ENCODE results near the gene TMEM45A.
A peak's percentile ranks its signal among the peaks of the same experiment; 100 is the strongest.
"Not testable (repeated sequence)": the region's sequence is repeated elsewhere in the genome, so short reads cannot be mapped to it uniquely, and the experiment has no call there.

The TMEM45A gene

DNA sequence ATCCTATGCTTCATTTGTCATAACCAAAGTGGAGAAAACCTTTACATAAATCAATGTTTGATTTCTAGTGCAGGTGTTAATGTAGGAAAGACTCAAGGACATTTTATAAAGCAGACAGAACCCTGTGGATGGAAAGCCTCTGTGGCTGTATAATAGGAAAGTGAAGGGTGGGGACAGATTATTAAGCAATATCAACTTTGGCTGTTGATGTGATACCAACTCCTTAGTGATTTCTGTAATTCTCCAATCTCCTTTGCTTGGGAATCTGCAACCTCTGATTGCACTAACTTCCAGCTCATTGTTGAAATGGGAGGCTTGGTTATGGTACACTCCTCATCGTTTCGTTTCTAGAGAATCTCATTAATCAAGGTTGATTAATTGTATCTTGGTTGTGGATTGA is 87.7 kb downstream of the TMEM45A start:
- no peak for DNase-seq

DNA sequence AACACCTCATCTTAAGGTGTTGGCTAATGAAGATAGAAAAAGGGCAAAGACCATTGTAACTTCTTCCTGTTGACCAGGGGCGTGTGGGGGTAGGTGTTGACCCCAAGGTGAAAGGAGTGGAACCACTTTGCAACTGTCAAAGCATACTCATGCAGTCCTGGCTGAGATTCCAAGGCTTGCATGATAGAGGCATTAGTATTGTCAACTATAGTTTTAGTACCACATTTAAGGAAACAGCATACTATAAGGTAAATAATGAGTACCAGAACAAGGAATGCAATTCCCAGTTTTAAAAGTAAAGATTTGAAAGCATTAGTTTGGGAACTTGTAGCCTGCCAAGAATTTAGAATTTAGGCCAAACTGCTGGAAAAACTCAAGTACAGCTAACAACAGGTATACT is 89.2 kb downstream of the TMEM45A start:
- no peak for DNase-seq

- not testable (repeated sequence) for DNase-seq
Measured at GRCh38 chr3:100582157-100582556, 89.7 kb downstream of the TMEM45A start.

DNA sequence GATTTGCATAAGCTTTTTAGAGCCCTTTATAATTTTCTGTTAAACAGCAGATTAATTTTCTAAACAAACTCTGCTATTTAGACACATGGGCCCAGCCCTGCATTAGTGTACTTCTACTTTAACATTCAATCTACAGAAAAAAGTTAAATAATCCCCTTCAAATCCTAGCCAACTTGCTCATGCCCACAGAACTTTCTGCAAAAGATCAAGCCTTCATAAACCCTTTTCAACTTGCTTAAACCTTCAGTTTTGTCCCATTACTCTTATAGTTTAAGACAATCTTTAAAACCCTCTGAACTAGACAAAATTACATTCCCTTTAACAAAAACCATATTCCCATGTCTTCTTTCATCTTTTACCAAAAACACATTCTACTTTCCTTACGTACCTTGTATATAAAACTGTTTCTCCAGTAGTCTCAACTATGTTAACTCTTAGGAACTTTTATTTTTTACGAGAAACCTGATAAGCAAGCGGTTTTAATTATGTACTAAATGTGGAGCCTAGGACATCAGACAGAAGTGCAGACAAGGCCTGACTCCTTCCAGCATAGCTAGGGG is 91.8 kb downstream of the TMEM45A start:
- DNase-seq, result no peak

DNA sequence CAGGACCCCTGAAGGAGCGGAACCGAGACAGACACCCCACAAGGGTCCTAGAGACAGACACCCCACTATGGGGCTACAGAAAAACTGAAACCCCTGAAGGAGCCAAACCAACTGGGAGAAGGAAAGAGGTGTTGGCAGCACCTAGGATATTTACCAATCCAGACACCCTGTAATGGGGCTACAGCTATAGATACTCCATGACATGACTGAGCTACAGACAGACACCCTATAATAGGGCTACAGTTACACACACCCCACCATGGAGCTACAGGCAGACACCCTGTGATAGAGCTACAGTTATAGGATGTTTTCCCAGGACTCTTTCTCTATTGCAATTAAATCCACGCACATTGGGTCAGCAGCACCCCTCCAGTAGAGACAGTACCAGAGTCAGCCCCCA is 94.4 kb downstream of the TMEM45A start:
- no peak for DNase-seq

DNA sequence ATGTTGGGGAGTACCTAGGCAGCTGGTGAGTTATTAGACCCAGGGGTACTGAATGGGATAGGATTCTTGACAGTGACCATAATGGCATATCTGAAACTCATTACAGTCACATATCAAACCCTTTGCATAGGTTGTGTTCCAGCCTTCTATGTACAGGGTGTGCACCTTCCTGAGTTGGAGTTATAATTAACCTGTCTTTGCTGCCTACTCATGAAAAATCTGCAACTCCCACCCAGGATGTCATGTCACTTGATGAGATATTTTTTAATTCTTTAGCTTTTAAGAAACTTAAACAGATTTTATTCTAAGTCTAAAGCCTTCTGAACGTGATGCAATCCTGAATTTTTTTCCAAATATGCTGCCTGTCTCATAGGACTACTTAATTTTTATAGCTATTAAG is 95.8 kb downstream of the TMEM45A start:
- no peak for DNase-seq

- DNase-seq, result peak; percentile 45
Measured at GRCh38 chr3:100590114-100590839, 97.9 kb downstream of the TMEM45A start.

- no peak for DNase-seq
Measured at GRCh38 chr3:100590840-100591147, 98.4 kb downstream of the TMEM45A start.

- DNase-seq, result no peak
Measured at GRCh38 chr3:100591411-100591810, 99.0 kb downstream of the TMEM45A start.

DNA sequence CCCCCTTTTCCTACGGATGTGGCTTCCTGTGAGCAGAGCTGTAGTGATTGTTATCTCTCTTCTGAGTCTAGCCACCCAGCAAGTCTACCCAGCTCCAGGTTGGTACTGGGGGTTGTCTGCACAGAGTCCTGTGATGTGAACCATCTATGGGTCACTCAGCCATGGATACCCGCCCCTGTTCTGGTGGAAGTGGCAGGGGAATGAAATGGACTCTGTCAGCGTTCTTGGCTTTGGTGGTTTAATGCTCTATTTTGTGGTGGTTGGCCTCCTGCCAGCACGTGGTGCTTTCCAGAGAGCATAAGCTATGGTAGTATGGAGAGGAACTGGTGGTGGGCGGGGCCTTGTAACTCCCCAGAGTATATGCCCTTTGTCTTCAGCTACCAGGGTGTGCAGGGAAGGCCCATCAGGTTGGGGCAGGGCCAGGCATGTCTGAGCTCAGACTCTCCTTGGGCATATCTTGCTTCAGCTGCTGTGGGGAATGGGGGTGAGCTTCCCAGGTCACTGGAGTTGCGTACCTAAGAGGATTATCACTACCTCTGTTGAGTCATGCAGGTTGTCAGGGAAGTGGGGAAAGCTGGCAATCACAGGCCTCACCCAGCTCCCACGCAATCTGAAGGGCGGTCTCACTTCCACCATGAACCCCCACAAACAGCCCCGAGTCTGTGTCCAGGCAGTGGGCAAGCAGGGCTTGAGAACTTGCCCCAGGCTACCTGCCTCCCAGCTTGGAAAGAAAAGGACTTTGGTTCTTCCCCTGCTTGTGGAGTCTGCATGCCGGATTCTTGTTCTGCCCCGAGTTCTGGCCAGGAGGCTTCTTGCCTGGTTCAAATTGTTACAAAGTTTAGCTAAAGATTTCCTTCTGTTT is 108.0 kb downstream of the TMEM45A start:
- DNase-seq, result no peak

DNA sequence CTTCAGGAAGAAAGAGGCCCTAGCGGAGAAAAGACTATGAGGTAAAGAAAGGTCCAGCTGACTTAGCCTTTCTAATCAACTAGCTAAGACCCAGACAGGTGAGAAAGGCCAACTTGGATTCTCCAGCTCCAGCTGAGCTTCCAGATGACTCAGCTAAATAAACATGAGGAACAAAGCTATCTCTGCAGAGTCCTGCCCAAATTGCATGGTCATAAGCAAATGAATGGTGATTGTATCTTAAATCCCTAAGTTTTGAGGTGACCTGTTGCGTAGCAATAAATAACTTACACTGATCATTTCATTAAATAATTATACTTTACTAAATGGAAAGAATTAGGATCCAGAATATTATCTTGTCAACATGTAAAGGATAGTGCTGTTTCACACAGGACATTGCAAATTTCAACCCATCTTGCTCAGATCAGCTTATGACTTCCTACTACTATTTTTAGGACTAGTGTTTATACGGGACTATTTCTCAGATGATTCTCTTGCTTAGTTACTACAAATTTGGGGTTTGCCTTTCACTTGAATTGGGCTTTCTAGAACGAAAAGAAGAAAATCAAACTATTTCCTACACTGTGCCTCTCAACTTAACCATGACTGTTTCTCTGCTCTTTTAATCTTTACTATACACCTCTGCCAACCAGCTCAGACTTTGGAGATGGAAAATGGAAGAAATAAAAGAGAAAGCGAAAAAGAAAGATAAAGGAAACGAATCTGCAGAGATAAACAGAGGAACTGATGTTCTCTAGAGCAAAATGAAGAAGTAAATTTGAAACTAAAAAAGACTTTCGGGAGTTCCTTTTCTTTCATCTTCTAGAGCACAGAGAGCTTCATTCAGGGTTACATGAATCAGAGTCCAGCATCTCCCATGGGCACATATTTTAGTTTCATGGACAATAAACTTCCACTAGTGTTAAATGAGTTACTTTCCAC is 110.4 kb downstream of the TMEM45A start:
- no peak for DNase-seq

GRCh38 chr3:100603469-100603868 is 111.0 kb downstream of the TMEM45A start:
- no peak for DNase-seq

DNA sequence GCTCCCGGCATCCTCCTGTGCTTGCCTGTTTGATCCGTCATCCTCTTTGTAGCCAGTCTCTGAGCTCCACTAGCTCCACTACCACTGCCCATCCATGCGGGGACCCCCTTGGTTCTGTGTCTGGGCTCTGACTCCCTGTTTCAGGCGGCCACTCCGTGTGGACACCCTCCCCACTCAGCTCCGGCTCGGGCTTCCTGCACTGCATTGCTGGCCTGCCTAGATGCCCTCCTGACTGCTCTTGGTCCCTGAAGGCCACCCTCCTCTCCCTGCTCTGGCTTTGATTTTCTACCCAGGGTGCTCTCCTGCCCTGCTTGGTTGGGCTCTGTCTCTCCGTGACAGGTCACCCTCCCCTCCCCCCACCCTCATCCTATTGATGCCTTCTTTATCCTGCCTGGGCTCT is 112.9 kb downstream of the TMEM45A start:
- no peak for DNase-seq

DNA sequence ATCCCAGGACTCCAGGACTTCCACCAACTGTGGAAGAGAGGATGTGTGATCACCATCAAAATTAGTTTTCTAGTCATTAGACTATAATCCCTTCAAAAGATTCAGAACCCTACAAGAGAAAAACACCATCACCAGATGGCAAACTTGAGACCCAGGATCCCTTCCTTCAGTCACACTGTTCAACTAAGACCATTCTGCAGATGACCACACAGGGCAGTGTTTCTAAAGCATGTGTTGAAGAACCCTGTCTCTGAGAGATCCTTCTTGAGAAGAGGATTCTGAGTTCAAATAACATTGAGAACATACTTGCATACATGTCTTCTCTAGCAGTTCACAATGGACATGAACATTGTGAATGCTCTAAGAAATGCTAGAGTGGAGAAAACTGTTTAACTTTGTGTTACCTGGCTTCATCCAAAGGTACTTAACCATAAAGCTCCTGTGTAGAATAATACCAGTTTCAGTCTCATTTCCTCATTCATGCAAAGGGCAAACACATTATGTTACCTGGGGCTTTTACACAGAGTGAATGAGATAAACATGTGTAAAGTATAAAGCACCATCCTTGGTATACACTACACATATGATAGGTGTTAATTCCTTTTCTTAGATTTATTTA is 114.6 kb downstream of the TMEM45A start:
- DNase-seq, result no peak

DNA sequence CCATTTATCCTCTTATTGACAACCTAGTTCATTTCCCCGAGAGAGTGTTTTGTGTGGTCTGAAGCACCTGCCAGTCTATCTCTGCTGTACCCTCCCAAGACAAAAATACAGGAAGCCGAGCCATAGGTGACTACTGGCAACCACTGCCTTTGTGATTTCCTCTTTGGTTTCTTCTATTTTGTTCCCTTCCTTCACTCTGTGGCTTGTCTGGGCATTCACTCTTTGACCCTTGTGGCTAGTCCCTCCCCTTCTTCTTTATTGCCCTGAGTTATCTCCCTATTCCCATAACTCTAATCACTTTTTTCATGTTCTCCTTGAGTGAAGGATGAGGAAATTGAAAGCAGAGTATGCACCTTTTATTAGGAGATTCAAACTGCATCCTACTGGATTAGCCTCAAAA is 116.9 kb downstream of the TMEM45A start, which contains the start of gene ADGRG7:
Gene ADGRG7, plus strand, starts transcription at position 297 of the 400 bp plus-strand sequence. CDS start 256 bp downstream, outside the sequence.
- DNase-seq, result no peak

DNA sequence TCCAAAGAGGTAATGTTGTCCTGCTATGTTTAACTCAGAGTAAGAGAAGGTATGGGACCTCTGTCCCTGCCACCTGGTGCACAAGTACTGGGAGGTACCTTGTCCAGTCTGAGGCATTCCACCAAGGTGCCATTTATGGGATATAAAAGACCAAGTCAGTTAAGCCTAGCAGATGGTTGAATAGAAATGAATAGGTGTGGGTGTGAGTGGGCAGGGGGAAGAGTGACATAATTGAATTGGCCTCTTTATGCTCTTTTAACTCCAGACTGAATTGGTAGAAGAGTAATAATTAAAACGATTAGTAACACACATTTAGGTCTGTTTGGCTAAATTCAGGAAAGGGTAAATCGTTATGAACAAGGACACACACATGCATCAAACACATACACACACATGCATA is 117.5 kb downstream of the TMEM45A start:
- no peak for DNase-seq

DNA sequence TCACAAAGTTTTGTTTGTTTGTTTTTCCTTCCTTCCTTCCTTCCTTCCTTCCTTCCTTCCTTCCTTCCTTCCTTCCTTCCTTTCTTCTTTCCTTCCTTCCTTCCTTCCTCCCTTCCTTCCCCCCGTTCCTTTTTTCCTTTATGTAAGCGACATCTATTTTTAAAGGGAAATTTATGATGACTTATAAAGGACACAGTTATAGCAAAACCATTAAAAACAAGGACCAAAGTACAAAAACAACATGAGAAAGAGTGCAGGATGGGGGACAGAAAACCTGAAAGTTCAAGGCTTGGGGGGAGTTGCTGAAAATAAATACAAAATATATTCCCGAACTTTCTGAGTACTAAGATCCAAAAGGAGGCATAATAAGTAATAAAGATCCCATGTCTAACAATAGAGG is 118.8 kb downstream of the TMEM45A start:
- DNase-seq, result no peak

DNA sequence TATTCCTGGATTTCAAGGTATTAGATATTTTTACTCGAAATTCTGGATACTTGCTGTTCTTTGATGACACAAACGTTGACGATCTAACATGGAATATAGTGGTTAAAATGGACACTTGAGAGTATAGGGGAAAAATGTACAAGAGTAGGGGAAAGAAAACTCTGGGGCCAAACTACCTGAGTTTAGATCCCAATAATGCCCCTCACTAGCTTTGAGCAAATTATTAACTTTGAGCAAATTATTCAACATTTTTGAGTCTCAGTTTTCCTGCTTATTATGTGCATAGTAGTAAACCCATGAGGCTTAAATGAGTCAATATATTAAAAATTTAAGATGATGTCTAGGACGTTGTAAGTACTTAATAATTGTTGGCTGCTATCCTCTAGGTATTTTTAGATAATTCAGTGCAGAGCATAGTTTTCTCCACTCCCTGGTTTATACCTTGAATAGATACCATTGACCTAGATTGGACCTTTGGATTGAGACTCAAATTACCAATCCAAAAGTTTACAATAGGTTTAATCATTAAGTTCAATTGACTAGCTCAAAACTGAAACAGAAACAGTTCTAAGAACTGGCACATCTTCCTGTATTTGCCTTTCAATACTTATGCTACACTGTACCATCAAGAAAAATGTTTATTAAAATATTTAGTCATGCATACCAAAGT is 121.4 kb downstream of the TMEM45A start:
- DNase-seq, result no peak

DNA sequence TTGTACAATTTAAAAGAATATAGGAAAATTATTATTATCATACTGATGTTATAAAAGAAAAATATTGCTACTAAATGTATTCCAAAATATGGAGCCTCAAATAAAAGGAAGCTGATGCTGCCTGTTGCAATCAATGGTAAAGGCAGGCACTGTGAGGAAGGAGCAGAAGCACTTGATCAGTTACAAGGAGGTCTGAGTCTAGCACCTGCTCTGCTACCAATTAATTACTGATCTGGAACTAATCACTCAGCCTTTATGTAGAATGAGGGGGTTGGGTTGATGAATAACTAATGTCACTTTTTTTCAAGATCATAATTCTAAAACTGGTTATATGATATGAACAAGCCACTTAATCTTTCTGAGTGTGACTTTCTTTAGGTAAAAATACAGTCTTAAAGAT is 122.5 kb downstream of the TMEM45A start:
- no peak for DNase-seq

DNA sequence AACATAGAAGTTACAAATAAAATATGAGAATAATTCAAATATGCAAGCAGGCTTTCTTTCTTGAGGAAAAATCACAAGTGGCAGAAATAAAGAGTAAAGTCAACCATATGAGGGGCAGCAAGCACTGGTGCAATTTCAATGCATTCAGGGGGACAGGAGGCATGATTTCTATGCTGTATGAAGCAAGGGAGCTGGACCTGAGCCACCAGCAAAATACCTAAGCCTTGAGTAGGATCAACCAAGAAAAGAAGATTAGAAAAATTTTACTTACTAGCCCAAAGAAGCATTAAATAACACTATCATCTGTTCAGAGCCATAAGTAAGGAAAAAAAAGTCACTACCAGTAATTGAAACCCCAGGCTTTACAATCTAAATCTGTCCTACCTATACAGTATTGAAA is 123.3 kb downstream of the TMEM45A start:
- DNase-seq, result no peak

- no peak for DNase-seq
Measured at GRCh38 chr3:100621251-100621650, 128.8 kb downstream of the TMEM45A start.
